WTC11 (cell line): ENCODE measurements around the gene ELOA.

Experiments
- GTF2I ChIP-seq: fragments of 250-450 bp; sonication (Bioruptor Pico); conservative IDR thresholded peaks from 2 replicates; pipeline ENCODE4 v1.4.0; 2021; ENCODE audit warnings: mild to moderate bottlenecking
- RELA ChIP-seq: sonication (generic); formaldehyde crosslinking; IDR thresholded peaks from 2 replicates; pipeline ENCODE4 v1.8.1; 2022; ENCODE audit warnings: missing genetic modification reagents, mild to moderate bottlenecking, borderline replicate concordance
- TEAD4 ChIP-seq: sonication (generic); formaldehyde crosslinking; IDR thresholded peaks from 2 replicates; pipeline ENCODE4 v1.8.0; 2022; ENCODE audit warnings: mild to moderate bottlenecking, missing genetic modification reagents
- TF ChIP-seq, protein P1 (sequence below): fragments of 200-600 bp; IDR thresholded peaks from 2 replicates; pipeline ENCODE4 v1.8.0; 2022; ENCODE audit warnings: antibody characterized with exemption

DNA sequence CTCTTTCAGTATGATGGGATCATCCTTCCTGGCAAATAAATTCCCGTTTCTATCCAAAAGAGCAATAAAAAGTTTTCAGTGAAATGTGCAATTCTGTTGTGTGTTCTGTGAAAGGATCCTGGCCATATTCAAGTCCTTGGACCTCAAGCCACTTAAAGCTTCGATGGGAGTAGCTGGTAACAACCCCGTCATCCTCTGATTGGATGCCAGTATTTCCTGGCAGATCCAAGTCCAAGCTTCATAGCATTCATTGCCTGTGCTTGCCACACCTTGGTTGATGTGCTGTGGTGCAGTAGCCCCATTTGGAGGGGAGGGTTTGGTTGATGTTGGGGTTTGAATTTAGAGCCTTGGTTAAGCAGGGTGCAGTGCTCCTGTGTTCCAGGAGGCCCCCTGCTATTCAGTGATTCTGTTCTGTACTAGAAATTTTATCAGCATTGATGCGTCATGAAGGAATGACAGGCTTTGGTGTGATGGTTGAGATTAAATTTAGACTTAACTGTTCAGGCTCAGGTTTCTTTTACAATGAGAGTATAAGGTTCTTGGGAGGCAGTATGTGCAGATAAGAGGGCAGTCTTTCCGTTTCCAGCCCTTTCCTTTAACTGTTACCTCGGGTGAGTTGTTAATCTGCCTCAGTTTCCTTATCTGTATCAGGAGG lies 46.8 kb upstream of the ELOA start:
- TF ChIP-seq TEAD4 (no peak), GTF2I (CRISPR knock-in tag) (no peak), RELA (CRISPR knock-in tag) (no peak)
- TF ChIP-seq, protein P1, sequence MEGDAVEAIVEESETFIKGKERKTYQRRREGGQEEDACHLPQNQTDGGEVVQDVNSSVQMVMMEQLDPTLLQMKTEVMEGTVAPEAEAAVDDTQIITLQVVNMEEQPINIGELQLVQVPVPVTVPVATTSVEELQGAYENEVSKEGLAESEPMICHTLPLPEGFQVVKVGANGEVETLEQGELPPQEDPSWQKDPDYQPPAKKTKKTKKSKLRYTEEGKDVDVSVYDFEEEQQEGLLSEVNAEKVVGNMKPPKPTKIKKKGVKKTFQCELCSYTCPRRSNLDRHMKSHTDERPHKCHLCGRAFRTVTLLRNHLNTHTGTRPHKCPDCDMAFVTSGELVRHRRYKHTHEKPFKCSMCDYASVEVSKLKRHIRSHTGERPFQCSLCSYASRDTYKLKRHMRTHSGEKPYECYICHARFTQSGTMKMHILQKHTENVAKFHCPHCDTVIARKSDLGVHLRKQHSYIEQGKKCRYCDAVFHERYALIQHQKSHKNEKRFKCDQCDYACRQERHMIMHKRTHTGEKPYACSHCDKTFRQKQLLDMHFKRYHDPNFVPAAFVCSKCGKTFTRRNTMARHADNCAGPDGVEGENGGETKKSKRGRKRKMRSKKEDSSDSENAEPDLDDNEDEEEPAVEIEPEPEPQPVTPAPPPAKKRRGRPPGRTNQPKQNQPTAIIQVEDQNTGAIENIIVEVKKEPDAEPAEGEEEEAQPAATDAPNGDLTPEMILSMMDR: no peak
